Measurements from ENCODE around the gene P2RY2. TPM values are rescaled to one million over a fixed set of nuclear protein-coding genes. Genes with fewer than 3 reads are reported as not detected.

Gene P2RY2
- total and polyA plus RNA-seq, 10 of the 15 experiments (the other 5 are each of a cell fraction or from before 2014, with no cell fraction given) = 0.03 to 0.23 (median 0.17) TPM; not detected in 7

- ChIA-PET CTCF (interaction anchor here (0.8 to 2.0 kb wide), 4 partner anchors 12 to 99 kb away, joined by 3 to 7 read pairs (median 3); no protein-coding TSS in a partner anchor), SMC1A (ENCODE audit: uncharacterized antibody, unreplicated experiment) (interaction anchor here (1.5 kb wide), 1 partner anchor 14 kb away, joined by 3 read pairs; no protein-coding TSS in a partner anchor), RAD21 (ENCODE audit: unreplicated experiment) (no interaction called here), POLR2A (interaction anchor here (0.6 kb wide), 1 partner anchor 140 kb away, joined by 3 read pairs; the partner anchor contains the start of gene FCHSD2)
- H3K27me3 ChIP-seq (replicated peaks in 1 of 2; ENCODE audit: control insufficient read depth in 2 of 2, insufficient read depth in 2 of 2, low read length in 1 of 2) = no peaks in the 10 kb centered on the region
- in situ Hi-C loops (cut with MboI) = no loop called here
- WGBS (ENCODE audit: insufficient coverage, insufficient replicate concordance, low lambda C conversion rate, missing lambda C conversion rate) = 26% methylated on average over 3 of the region's 3 CpGs
- DNase-seq (ENCODE audit: low read depth, low spot score) (no peak), FAIRE-seq (no peak), ATAC-seq (no peak)
- BruUV-seq (replicated peaks) = no TSS peak
- H3K27ac ChIP-seq (ENCODE audit: control insufficient read depth, insufficient read depth) = no peak overlapping the region
- no peaks in the 10 kb centered on the region for H3K36me3 ChIP-seq (ENCODE audit: control insufficient read depth in 2 of 2, insufficient read depth in 2 of 2, low read length in 1 of 2)
- H3K9ac ChIP-seq (ENCODE audit: control insufficient read depth, insufficient read depth, low read length) = no peak overlapping the region
- no peak overlapping the region for H2AFZ ChIP-seq (ENCODE audit: control insufficient read depth, low read depth, low read length)
- H3K4me1 ChIP-seq (ENCODE audit: control insufficient read depth, insufficient read depth, low read length) = peaks cover 3% of the 10 kb centered on the region
- intact Hi-C loops (cut with micrococcal nuclease; ENCODE audit: unreplicated experiment) = no loop called here
- H4K20me1 ChIP-seq (ENCODE audit: control insufficient read depth, insufficient read depth) = no peaks in the 10 kb centered on the region
- H3K79me2 ChIP-seq (ENCODE audit: control insufficient read depth, insufficient read depth, low read length) = no peaks in the 10 kb centered on the region
- H3K4me2 ChIP-seq (ENCODE audit: control insufficient read depth, insufficient read depth) = no peak overlapping the region
- peak; percentile 15; the same call in 1 of the 2 replicates for TF ChIP-seq RUNX3 (IDR thresholded peaks at IDR 0.05; ENCODE audit: low read length)
- no peak for TF ChIP-seq SUPT20H (IDR thresholded peaks at IDR 0.05; ENCODE audit: borderline replicate concordance, control insufficient read depth, low read depth, low read length)
- no peak for TF ChIP-seq RCOR1 (conservative IDR thresholded peaks at IDR 0.05; ENCODE audit: low read depth, low read length)
- no peak overlapping the region for H3K4me3 ChIP-seq
- H3K9me3 ChIP-seq (replicated peaks; ENCODE audit: control insufficient read depth, insufficient read depth, low read length) = no peaks in the 10 kb centered on the region
Observed at GRCh38 chr11:73281796-73282660, 63.9 kb downstream of the P2RY2 start.

DNA sequence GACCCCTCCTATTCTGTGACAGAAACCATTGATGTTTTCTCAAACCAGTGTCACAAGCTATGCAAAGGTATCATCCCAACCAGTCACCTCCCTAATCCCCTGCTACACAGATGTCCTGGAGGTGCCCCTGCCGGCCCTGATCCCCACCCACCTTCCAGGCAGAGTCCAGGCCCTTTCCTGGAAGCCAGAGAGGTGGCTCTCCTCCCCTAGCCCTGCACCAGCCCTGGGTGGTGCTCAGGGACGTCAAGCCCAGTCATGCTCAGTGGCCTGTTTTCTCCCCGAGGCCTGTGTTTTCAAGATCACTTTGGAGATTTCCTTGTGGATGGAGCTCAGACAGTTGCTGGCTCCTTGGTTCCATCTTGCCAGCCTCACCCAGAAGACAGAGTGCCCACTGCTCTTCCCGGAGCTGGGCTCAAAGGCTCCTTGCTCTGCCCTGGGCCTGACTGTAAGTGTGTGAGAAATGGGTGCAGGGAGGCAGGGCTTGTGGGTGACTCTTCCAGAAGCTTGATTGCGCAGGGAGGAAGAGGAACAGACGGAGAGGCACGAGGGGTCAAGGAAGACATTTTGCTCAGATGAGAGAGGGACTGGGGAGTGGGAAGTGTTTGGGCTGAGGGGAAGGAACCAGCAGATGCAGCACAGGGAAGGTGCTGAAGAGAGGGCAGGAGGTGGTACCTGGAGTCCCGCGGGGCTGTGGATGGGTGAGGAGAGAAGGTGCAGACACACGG, 65.4 kb downstream of the P2RY2 start:
- Histone ChIP-seq H3K27me3 (replicated peaks in 1 of 2; ENCODE audit: control insufficient read depth in 2 of 2, insufficient read depth in 2 of 2, low read length in 1 of 2) (no peaks in the 10 kb centered on the region), H3K4me2 (ENCODE audit: control insufficient read depth, insufficient read depth) (no peak overlapping the region), H3K36me3 (ENCODE audit: control insufficient read depth in 2 of 2, insufficient read depth in 2 of 2, low read length in 1 of 2) (no peaks in the 10 kb centered on the region), H3K27ac (ENCODE audit: control insufficient read depth, insufficient read depth) (no peak overlapping the region), H3K4me1 (ENCODE audit: control insufficient read depth, insufficient read depth, low read length) (peaks cover 12% of the 10 kb centered on the region), H3K4me3 (no peak overlapping the region), H4K20me1 (ENCODE audit: control insufficient read depth, insufficient read depth) (no peaks in the 10 kb centered on the region), H3K79me2 (ENCODE audit: control insufficient read depth, insufficient read depth, low read length) (no peaks in the 10 kb centered on the region), H3K9me3 (replicated peaks; ENCODE audit: control insufficient read depth, insufficient read depth, low read length) (no peaks in the 10 kb centered on the region), H2AFZ (ENCODE audit: control insufficient read depth, low read depth, low read length) (no peak overlapping the region), H3K9ac (ENCODE audit: control insufficient read depth, insufficient read depth, low read length) (no peak overlapping the region)
- ChIA-PET RAD21 (ENCODE audit: unreplicated experiment) (no interaction called here), POLR2A (no interaction called here), SMC1A (ENCODE audit: uncharacterized antibody, unreplicated experiment) (interaction anchor here (1.0 to 1.5 kb wide), 2 partner anchors 15 to 39 kb away, joined by 3 read pairs; no protein-coding TSS in a partner anchor), CTCF (interaction anchor here (0.8 to 10.6 kb wide), 3 partner anchors 11 to 98 kb away, joined by 3 to 116 read pairs (median 7); no protein-coding TSS in a partner anchor)
- ATAC-seq = no peak
- in situ Hi-C loops (cut with MboI) (no loop called here), intact Hi-C loops (cut with micrococcal nuclease; ENCODE audit: unreplicated experiment) (no loop called here)
- 59% methylated on average over 10 of the region's 10 CpGs for WGBS (ENCODE audit: insufficient coverage, insufficient replicate concordance, low lambda C conversion rate, missing lambda C conversion rate)
- FAIRE-seq = no peak
- DNase-seq (ENCODE audit: low read depth, low spot score) = no peak
- BruUV-seq (replicated peaks) = no TSS peak
- TF ChIP-seq PML (IDR thresholded peaks at IDR 0.05; ENCODE audit: low read length) (no peak), BACH1 (IDR thresholded peaks at IDR 0.05; ENCODE audit: borderline replicate concordance) (no peak), ZNF384 (IDR thresholded peaks at IDR 0.05; ENCODE audit: borderline replicate concordance, low read depth, low read length) (no peak), NFYB (IDR thresholded peaks at IDR 0.05; ENCODE audit: insufficient read depth, low read depth, low read length) (no peak), RFX5 (IDR thresholded peaks at IDR 0.05; ENCODE audit: low read depth, low read length) (no peak), SMAD1 (IDR thresholded peaks at IDR 0.05; ENCODE audit: low read depth, partially characterized antibody) (no peak), GABPA (IDR thresholded peaks at IDR 0.05; ENCODE audit: low read depth) (no peak), EP300 (IDR thresholded peaks at IDR 0.05; ENCODE audit: borderline replicate concordance in 1 of 2, control insufficient read depth in 1 of 2, low read depth in 2 of 2, low read length in 2 of 2) (no peak)
- TF ChIP-seq, protein P1, sequence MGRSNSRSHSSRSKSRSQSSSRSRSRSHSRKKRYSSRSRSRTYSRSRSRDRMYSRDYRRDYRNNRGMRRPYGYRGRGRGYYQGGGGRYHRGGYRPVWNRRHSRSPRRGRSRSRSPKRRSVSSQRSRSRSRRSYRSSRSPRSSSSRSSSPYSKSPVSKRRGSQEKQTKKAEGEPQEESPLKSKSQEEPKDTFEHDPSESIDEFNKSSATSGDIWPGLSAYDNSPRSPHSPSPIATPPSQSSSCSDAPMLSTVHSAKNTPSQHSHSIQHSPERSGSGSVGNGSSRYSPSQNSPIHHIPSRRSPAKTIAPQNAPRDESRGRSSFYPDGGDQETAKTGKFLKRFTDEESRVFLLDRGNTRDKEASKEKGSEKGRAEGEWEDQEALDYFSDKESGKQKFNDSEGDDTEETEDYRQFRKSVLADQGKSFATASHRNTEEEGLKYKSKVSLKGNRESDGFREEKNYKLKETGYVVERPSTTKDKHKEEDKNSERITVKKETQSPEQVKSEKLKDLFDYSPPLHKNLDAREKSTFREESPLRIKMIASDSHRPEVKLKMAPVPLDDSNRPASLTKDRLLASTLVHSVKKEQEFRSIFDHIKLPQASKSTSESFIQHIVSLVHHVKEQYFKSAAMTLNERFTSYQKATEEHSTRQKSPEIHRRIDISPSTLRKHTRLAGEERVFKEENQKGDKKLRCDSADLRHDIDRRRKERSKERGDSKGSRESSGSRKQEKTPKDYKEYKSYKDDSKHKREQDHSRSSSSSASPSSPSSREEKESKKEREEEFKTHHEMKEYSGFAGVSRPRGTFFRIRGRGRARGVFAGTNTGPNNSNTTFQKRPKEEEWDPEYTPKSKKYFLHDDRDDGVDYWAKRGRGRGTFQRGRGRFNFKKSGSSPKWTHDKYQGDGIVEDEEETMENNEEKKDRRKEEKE (IDR thresholded peaks at IDR 0.05) = no peak

All from GM12878 (cell line).